K562 (cell line): Measurements from ENCODE around the gene EMX2. TPM values are rescaled to one million over a fixed set of nuclear protein-coding genes. Genes with fewer than 3 reads are reported as not detected.

Source experiments
- ATAC-seq: fragments of 200-7000 bp; cut with Tn5 transposase; 3 replicates; pipeline ENCODE4 v1.9.1; 2020; ENCODE audit warnings: moderate library complexity
- BruUV-seq: library from RNA; stranded (reverse); fragments of 400-500 nt; replicated peaks from 2 replicates; lab custom pipeline; 2021; lab: Mats Ljungman, UMichigan
- CTCF ChIA-PET: fragments of 300-600 bp; formaldehyde crosslinking; extraction: SDS; loops from one replicate; lab custom pipeline; 2021; ENCODE audit warnings: low intra/inter-chr PET ratio; lab: Yijun Ruan, JAX
- POLR2A ChIA-PET: fragments of 300-600, 350-650 bp; sonication (Branson Sonifier 250); formaldehyde crosslinking; extraction: SDS; loops from one replicate; lab custom pipeline; 2021; ENCODE audit warnings: antibody characterized with exemption, inconsistent platforms; lab: Yijun Ruan, JAX
- DNase-seq, 4 experiments: peaks; one replicate each; pipeline versions ENCODE4 v3.0.0 to v3.0.0-alpha.2; 2011 to 2018; ENCODE audit warnings: low spot score in 3 of 4, mixed read lengths in 3 of 4; ENCODE audit errors: extremely low read depth in 1 of 4
- FAIRE-seq: peaks from 2 replicates; lab custom pipeline; 2011; peaks lifted over from hg19 to GRCh38; lab: Jason Lieb, UNC
- H2AFZ ChIP-seq: 2 replicates; pipeline ENCODE4 v1.6.0; 2011; ENCODE audit warnings: low read depth, low read length, control low read depth, inconsistent platforms
- H3K27ac ChIP-seq: fragments of 200-600 bp; 3 replicates; pipeline ENCODE4 v1.8.0; 2011; ENCODE audit warnings: low read depth, mild to moderate bottlenecking, control low read depth, inconsistent platforms, low read length, moderate library complexity, mixed read lengths; ENCODE audit errors: extremely low read depth
- H3K27me3 ChIP-seq, 2 experiments: fragments of 300-600 bp in 1 of 2; 2 replicates in 1 of 2; 3 replicates in 1 of 2; pipeline versions ENCODE4 v1.6.0 to v1.8.0; 2011; ENCODE audit warnings: inconsistent platforms in 2 of 2, low read length in 2 of 2, mild to moderate bottlenecking in 1 of 2, mixed read lengths in 1 of 2, moderate library complexity in 1 of 2; ENCODE audit not compliant: control insufficient read depth in 2 of 2, insufficient read depth in 2 of 2
- H3K36me3 ChIP-seq: fragments of 300-600 bp; 3 replicates; pipeline ENCODE4 v1.8.0; 2011; ENCODE audit warnings: mild to moderate bottlenecking, low read length, inconsistent platforms; ENCODE audit not compliant: control insufficient read depth, insufficient read depth
- H3K4me1 ChIP-seq, 2 experiments: fragments of 200-600 bp in 1 of 2; replicated peaks in 1 of 2; 2 replicates in 1 of 2; 3 replicates in 1 of 2; pipeline versions ENCODE4 v1.5.1 to v1.8.0; 2011; ENCODE audit warnings: inconsistent platforms in 2 of 2, low read length in 2 of 2, mild to moderate bottlenecking in 1 of 2, mixed read lengths in 1 of 2, moderate library complexity in 1 of 2; ENCODE audit not compliant: control insufficient read depth in 2 of 2, insufficient read depth in 2 of 2
- H3K4me2 ChIP-seq: 2 replicates; pipeline ENCODE4 v1.6.1; 2011; ENCODE audit warnings: low read length, control low read depth, inconsistent platforms, mixed read lengths; ENCODE audit not compliant: insufficient read depth
- H3K4me3 ChIP-seq: fragments of 200-600 bp; sonication (generic), shearing (Covaris generic); 2 replicates; pipeline ENCODE4 v1.5.1; 2016; ENCODE audit warnings: control low read depth, inconsistent platforms
- H3K79me2 ChIP-seq: fragments of 200-600 bp; 3 replicates; pipeline ENCODE4 v1.8.0; 2011; ENCODE audit warnings: low read length, inconsistent platforms; ENCODE audit not compliant: control insufficient read depth, insufficient read depth
- H3K9ac ChIP-seq, 2 experiments: 2 replicates each; pipeline versions ENCODE4 v1.6.0 to v1.6.1; 2011; ENCODE audit warnings: low read depth in 2 of 2, low read length in 2 of 2, control low read depth in 1 of 2, inconsistent platforms in 1 of 2, mild to moderate bottlenecking in 1 of 2, mixed read lengths in 1 of 2; ENCODE audit not compliant: insufficient read depth in 1 of 2
- H3K9me1 ChIP-seq: one replicate; pipeline ENCODE4 v1.6.0; 2011; ENCODE audit warnings: inconsistent platforms, mild to moderate bottlenecking, low read length, moderate library complexity; ENCODE audit not compliant: control insufficient read depth, insufficient read depth
- H3K9me3 ChIP-seq: replicated peaks from 2 replicates; pipeline ENCODE4 v1.5.1; 2011; ENCODE audit warnings: low read depth, low read length, inconsistent platforms; ENCODE audit not compliant: control insufficient read depth, insufficient read depth
- H4K20me1 ChIP-seq: replicated peaks from 2 replicates; pipeline ENCODE4 v1.6.1; 2011; ENCODE audit warnings: low read length, inconsistent platforms, mixed read lengths; ENCODE audit not compliant: control insufficient read depth, insufficient read depth
- ERF ChIP-seq: fragments of 450-650 bp; formaldehyde crosslinking; IDR thresholded peaks from 2 replicates; pipeline ENCODE4 v1.4.0; 2020; ENCODE audit warnings: mild to moderate bottlenecking, mixed read lengths
- ETS1 ChIP-seq: conservative IDR thresholded peaks from 2 replicates; pipeline ENCODE4 v1.6.1; 2011; ENCODE audit warnings: low read depth, mild to moderate bottlenecking, low read length; ENCODE audit not compliant: control insufficient read depth
- FIP1L1 ChIP-seq: fragments of 200-400 bp; formaldehyde crosslinking; IDR thresholded peaks from 2 replicates; pipeline ENCODE4 v1.6.1; 2018; ENCODE audit warnings: mild to moderate bottlenecking, low read depth, low read length; ENCODE audit not compliant: poor library complexity, severe bottlenecking
- ILF3 ChIP-seq: fragments of 450-650 bp; IDR thresholded peaks from 2 replicates; pipeline ENCODE4 v1.6.1; 2018; ENCODE audit warnings: antibody characterized with exemption, mild to moderate bottlenecking, moderate library complexity, borderline replicate concordance
- POLR2B ChIP-seq: fragments of 450-650 bp; IDR thresholded peaks from 2 replicates; pipeline ENCODE4 v1.6.1; 2018; ENCODE audit warnings: low read depth; ENCODE audit not compliant: partially characterized antibody
- RFX7 ChIP-seq: fragments of 250-450 bp; sonication (Bioruptor Pico); IDR thresholded peaks from 2 replicates; pipeline ENCODE4 v1.5.1; 2021; ENCODE audit warnings: mild to moderate bottlenecking
- SNRNP70 ChIP-seq: fragments of 200-400 bp; formaldehyde crosslinking; optimal IDR thresholded peaks from 2 replicates; pipeline ENCODE3; 2017; ENCODE audit warnings: low read depth, low read length
- SPI1 ChIP-seq: IDR thresholded peaks from 2 replicates; pipeline ENCODE4 v1.6.1; 2011; ENCODE audit warnings: low read depth, low read length, control low read depth, borderline replicate concordance
- TOE1 ChIP-seq, 2 experiments: fragments of 450-650 bp in 1 of 2; sonication (generic) in 1 of 2; formaldehyde crosslinking in 1 of 2; IDR thresholded peaks; 2 replicates each; pipeline versions ENCODE4 v1.7.1 to v1.8.0; 2016 to 2022; ENCODE audit warnings: borderline replicate concordance in 2 of 2, mild to moderate bottlenecking in 2 of 2, antibody characterized with exemption in 1 of 2, inconsistent platforms in 1 of 2, low read depth in 1 of 2, missing genetic modification reagents in 1 of 2, moderate library complexity in 1 of 2
- U2AF1 ChIP-seq: fragments of 200-400 bp; formaldehyde crosslinking; optimal IDR thresholded peaks from 2 replicates; pipeline ENCODE3; 2017; ENCODE audit warnings: mild to moderate bottlenecking, low read depth, low read length, moderate library complexity
- ZNF76 ChIP-seq: fragments of 250-450 bp; sonication (Bioruptor Pico); IDR thresholded peaks from 2 replicates; pipeline ENCODE4 v1.4.0; 2020; ENCODE audit warnings: mild to moderate bottlenecking, moderate library complexity, borderline replicate concordance
- WGBS: fragments of 100-300 bp; shearing (Covaris generic); methylation state at CpG from one replicate; pipeline ENCODE4 v1.1.6; 2016; ENCODE audit warnings: low coverage, mixed read lengths; ENCODE audit not compliant: insufficient coverage; ENCODE audit errors: missing lambda C conversion rate; 5-methylcytosine and 5-hydroxymethylcytosine counted together
- in situ Hi-C: fragments of 300-500 bp; cut with MboI; formaldehyde crosslinking; loops from 4 replicates; pipeline ENCODE4 v1.15.0; 2018; ENCODE audit warnings: inconsistent platforms, mixed read lengths
- intact Hi-C: fragments of 100-400 bp; cut with micrococcal nuclease; formaldehyde crosslinking; loops from 2 replicates; pipeline ENCODE4 v1.14.2; 2022
- polyA plus RNA-seq, 8 experiments: library from polyadenylated mRNA; depleted of rRNA in 4 of 8; stranded (reverse) in 5 of 8; unstranded in 3 of 8; fragments of >200 nt; fragmentation: Nextera tagmentation in 2 of 8; fragmentation: Illumina TruSeq in 1 of 8; extraction: Ambion mirVana in 2 of 8; extraction: Trizol in 1 of 8; gene quantifications; 2 replicates each; pipeline versions ENCODE4 v1.2.1 to v1.2.3, GENCODE V29; 2011 to 2014; ENCODE audit warnings: inconsistent platforms in 1 of 8, missing spikeins in 1 of 8
- total RNA-seq, 7 experiments: library from RNA; depleted of rRNA in 6 of 7; stranded (reverse); fragments of >200 nt in 6 of 7; fragmentation: Illumina TruSeq in 2 of 7; extraction: Trizol in 2 of 7; gene quantifications; 2 replicates each; pipeline versions ENCODE4 v1.2.1 to v1.2.3, GENCODE V29; 2011 to 2021; ENCODE audit warnings: low replicate concordance in 1 of 7
- TF ChIP-seq, protein P1 (sequence below): sonication (generic); formaldehyde crosslinking; IDR thresholded peaks from 2 replicates; pipeline ENCODE4 v1.8.1; 2023; ENCODE audit warnings: missing genetic modification reagents, mild to moderate bottlenecking, borderline replicate concordance
- TF ChIP-seq, protein P2 (sequence below), 2 experiments: fragments of 200-800 bp in 1 of 2; sonication (Bioruptor generic) in 1 of 2; sonication (generic) in 1 of 2; formaldehyde crosslinking in 1 of 2; IDR thresholded peaks in 1 of 2; conservative IDR thresholded peaks in 1 of 2; 2 replicates each; pipeline versions ENCODE4 v1.5.0 to v1.6.1; 2016 to 2020; ENCODE audit warnings: missing compliant biosample characterization in 1 of 2, missing genetic modification characterization in 1 of 2, missing genetic modification reagents in 1 of 2

Gene EMX2
- total and polyA plus RNA-seq, 9 of the 15 experiments (the other 6 are each of a cell fraction or from before 2014, with no cell fraction given), result not detected

DNA sequence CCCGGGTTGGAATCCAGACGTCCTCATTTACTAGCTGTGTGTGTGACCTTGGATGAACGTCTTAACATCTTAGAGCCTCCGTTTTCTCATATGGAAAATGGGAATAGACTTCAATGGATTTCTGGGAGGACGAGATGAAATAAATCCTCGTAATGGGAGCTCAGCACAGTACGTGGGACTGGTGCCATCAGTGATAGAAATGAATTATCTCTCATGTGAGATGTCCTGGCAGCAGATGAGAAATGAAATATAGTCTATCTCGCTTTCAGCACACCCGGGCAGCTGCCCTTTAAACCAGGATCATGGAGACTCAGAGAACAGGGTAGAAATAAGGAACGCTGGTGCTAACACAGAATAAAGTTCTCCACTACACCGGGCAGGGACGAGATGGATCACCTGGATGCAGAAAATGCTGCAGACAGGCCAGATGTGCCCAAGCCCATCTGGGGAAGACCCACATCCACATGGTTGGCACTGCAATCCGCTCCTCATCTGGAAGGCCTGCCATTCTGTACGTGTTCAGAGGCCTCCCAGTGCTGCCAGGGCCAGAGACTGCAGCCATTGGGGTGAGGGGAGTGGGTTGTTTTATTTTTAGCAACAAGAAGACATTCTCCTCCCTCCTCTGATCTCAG lies 11.1 kb upstream of the EMX2 start:
- 0% methylated on average over 13 of the region's 14 CpGs for WGBS
- H3K36me3 ChIP-seq, result no peaks in the 10 kb centered on the region
- TF ChIP-seq, protein P1, sequence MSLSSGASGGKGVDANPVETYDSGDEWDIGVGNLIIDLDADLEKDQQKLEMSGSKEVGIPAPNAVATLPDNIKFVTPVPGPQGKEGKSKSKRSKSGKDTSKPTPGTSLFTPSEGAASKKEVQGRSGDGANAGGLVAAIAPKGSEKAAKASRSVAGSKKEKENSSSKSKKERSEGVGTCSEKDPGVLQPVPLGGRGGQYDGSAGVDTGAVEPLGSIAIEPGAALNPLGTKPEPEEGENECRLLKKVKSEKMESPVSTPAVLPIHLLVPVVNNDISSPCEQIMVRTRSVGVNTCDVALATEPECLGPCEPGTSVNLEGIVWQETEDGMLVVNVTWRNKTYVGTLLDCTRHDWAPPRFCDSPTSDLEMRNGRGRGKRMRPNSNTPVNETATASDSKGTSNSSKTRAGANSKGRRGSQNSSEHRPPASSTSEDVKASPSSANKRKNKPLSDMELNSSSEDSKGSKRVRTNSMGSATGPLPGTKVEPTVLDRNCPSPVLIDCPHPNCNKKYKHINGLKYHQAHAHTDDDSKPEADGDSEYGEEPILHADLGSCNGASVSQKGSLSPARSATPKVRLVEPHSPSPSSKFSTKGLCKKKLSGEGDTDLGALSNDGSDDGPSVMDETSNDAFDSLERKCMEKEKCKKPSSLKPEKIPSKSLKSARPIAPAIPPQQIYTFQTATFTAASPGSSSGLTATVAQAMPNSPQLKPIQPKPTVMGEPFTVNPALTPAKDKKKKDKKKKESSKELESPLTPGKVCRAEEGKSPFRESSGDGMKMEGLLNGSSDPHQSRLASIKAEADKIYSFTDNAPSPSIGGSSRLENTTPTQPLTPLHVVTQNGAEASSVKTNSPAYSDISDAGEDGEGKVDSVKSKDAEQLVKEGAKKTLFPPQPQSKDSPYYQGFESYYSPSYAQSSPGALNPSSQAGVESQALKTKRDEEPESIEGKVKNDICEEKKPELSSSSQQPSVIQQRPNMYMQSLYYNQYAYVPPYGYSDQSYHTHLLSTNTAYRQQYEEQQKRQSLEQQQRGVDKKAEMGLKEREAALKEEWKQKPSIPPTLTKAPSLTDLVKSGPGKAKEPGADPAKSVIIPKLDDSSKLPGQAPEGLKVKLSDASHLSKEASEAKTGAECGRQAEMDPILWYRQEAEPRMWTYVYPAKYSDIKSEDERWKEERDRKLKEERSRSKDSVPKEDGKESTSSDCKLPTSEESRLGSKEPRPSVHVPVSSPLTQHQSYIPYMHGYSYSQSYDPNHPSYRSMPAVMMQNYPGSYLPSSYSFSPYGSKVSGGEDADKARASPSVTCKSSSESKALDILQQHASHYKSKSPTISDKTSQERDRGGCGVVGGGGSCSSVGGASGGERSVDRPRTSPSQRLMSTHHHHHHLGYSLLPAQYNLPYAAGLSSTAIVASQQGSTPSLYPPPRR (CRISPR knock-in tag), result no peak
- TF ChIP-seq TOE1 (IDR thresholded peaks at IDR 0.05; ENCODE audit: borderline replicate concordance) (no peak), TOE1 (CRISPR knock-in tag; IDR thresholded peaks at IDR 0.05; ENCODE audit: borderline replicate concordance, low read depth) (no peak), U2AF1 (no peak), FIP1L1 (no peak), SNRNP70 (no peak), SPI1 (no peak), RFX7 (CRISPR knock-in tag) (no peak), ZNF76 (CRISPR knock-in tag) (no peak), ILF3 (no peak), POLR2B (no peak), ETS1 (no peak), ERF (CRISPR knock-in tag) (no peak)
- TF ChIP-seq, protein P2, sequence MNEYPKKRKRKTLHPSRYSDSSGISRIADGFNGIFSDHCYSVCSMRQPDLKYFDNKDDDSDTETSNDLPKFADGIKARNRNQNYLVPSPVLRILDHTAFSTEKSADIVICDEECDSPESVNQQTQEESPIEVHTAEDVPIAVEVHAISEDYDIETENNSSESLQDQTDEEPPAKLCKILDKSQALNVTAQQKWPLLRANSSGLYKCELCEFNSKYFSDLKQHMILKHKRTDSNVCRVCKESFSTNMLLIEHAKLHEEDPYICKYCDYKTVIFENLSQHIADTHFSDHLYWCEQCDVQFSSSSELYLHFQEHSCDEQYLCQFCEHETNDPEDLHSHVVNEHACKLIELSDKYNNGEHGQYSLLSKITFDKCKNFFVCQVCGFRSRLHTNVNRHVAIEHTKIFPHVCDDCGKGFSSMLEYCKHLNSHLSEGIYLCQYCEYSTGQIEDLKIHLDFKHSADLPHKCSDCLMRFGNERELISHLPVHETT (CRISPR knock-in tag; conservative IDR thresholded peaks at IDR 0.05 in 1 of 2, IDR thresholded peaks at IDR 0.05 in 1 of 2), result no peak

More for the DNA sequence above, 11.1 kb upstream of the EMX2 start:
- intact Hi-C loops (no loop called here), in situ Hi-C loops (loop anchor here (25.0 kb wide), 1 partner anchor 706 kb away; no protein-coding TSS in a partner anchor)
- no peaks in the 10 kb centered on the region for H3K79me2 ChIP-seq
- no TSS peak for BruUV-seq
- ChIA-PET POLR2A (no interaction called here), CTCF (no interaction called here)
- H3K4me2 ChIP-seq, result no peak overlapping the region
- no peak for FAIRE-seq
- H3K9me3 ChIP-seq, result no peaks in the 10 kb centered on the region
- H3K9me1 ChIP-seq, result no peaks in the 10 kb centered on the region
- 0 out of 2 replicates have a peak, but pooled peaks cover 4% of the 10 kb centered on the region for H4K20me1 ChIP-seq
- ATAC-seq, result no peak
- no peak overlapping the region for H3K27ac ChIP-seq
- H2AFZ ChIP-seq, result no peak overlapping the region
- H3K9ac ChIP-seq, result no peak overlapping the region
- H3K27me3 ChIP-seq, result peaks cover 17 to 59% of the 10 kb centered on the region in 2 experiments
- no peak overlapping the region for H3K4me3 ChIP-seq
- DNase-seq, result no peak
- H3K4me1 ChIP-seq, result peaks cover 0 to 16% of the 10 kb centered on the region in 2 experiments; a peak in 2 of 5 replicates
